UCSD-AML1 (cell line): ENCODE data around the gene GMPPA.
A peak's percentile ranks its signal among the peaks of the same experiment; 100 is the strongest.

Experiments
- DNase-seq: peaks from one replicate; lab custom pipeline; 2025; ENCODE audit not compliant: unreplicated experiment; lab: John Stamatoyannopoulos, UW

GMPPA gene

DNA sequence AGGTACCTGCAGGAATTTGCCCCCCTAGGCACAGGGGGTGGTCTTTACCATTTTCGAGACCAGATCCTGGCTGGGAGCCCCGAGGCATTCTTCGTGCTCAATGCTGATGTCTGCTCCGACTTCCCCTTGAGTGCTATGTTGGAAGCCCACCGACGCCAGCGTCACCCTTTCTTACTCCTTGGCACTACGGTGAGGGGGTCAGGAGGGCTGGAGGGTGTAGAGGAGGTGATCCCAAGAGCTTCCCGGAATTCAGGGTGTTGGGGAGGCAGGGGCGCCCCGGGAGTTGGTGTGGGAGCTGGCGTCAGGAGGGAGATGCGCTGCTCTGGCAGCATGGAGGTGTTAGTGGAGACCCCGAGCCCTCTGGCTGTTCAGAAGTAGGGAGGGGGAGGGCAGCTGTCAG lies 3.2 kb downstream of the GMPPA start:
- no peak for DNase-seq

GRCh38 chr2:219502618-219503017 lies 3.9 kb downstream of the GMPPA start:
- no peak for DNase-seq

DNA sequence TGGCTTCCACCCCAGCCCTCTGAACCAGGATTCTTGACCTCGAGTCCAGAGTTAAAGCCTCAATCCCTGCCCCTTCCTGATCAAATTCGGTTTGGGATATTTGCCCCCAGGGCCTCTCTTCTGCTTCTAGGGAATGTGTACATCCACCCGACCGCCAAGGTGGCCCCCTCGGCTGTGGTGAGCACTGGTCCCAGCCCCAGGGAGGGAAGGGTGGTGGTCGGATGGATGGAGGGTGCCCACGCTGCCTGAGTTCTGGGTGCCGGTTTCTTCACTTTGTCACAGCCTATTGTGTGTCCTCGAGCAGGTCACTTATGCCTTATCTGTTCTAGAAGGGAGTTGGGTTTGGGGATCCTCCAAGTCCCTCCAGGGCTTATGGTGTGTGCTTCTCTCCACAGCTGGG lies 6.9 kb downstream of the GMPPA start:
- no peak for DNase-seq

DNA sequence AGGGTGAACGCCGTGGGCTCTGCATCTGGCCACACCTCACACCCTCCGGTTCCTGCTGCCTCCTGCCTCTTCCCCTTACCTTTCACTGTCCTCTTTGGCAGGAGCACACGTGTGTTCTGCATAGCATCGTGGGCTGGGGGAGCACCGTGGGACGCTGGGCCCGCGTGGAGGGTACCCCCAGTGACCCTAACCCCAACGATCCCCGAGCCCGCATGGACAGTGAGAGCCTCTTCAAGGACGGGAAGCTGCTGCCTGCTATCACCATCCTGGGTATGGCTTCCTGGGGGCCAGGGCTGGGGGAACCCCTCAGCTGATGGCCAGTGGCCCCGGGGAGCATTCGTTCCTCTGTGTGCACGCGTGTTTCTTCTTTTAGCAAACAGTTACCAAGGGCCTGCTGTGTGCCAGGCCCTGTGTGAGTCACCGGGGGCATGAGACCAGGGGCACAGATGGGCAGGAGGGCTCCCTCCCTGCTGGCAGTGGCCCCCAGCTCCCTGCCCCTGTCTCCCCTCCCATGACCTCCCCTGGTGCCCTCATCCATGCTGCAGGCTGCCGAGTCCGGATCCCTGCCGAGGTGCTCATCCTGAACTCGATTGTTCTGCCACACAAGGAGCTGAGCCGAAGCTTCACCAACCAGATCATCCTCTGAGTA lies 7.6 kb downstream of the GMPPA start:
- DNase-seq = no peak

GRCh38 chr2:219506802-219507526 lies 8.3 kb downstream of the GMPPA start:
- DNase-seq = no peak

DNA sequence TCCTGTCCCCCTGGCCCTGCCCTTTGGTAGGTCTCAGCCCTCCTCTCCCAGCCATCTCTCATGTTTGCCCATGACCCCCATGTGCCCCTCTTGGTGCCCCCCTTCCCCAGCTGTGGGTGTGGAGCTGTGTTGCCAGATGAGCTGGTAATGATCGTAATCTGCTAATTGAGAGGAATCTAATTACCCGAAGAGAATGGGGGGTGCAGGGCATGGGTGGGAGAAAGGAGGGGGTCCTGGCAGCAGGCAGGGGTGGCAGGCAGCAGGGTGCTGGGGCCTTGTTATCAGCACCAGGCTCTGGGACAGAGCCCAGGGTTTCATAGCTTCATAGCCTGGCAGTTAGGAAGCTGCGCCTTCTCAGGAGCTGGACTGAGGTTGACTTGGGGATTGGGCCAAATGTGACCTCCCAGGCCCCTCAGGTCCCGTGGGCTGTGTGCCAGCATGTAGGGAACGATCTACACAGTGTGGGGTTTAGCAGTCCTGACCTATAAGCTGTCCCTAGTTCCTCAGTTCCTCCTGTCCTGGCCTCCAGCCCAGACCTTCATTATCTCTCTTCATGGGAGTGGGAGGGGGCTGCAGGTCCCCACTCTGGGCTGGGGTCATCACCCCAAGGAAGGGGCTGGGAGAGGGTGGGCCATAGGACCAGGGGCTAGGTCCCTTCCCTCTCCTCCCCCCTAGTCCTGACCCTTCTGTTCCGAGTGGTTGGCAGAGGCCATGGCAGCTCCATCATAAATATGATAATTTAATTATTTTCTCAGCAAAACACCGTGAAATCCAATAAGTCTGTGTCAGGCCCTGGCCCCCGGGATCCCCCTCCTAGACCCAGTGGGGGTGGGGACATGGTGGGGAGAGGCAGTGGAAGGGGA lies 9.1 kb downstream of the GMPPA start:
- DNase-seq = no peak

DNA sequence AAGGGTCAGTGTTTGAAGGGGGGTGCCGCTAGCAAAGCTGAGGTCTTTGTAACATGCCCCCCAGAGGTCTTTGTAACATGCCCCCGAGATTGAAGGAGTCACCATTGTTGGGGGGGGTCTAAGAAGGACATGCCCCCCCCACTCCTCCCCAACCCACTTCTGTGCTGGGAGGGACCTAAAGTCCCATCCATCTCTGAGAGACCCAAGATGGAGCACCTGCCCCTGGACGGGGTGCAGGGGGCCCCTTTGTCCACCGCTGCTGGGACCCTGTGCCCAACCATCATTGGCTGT lies 9.7 kb downstream of the GMPPA start:
- no peak for DNase-seq

DNA sequence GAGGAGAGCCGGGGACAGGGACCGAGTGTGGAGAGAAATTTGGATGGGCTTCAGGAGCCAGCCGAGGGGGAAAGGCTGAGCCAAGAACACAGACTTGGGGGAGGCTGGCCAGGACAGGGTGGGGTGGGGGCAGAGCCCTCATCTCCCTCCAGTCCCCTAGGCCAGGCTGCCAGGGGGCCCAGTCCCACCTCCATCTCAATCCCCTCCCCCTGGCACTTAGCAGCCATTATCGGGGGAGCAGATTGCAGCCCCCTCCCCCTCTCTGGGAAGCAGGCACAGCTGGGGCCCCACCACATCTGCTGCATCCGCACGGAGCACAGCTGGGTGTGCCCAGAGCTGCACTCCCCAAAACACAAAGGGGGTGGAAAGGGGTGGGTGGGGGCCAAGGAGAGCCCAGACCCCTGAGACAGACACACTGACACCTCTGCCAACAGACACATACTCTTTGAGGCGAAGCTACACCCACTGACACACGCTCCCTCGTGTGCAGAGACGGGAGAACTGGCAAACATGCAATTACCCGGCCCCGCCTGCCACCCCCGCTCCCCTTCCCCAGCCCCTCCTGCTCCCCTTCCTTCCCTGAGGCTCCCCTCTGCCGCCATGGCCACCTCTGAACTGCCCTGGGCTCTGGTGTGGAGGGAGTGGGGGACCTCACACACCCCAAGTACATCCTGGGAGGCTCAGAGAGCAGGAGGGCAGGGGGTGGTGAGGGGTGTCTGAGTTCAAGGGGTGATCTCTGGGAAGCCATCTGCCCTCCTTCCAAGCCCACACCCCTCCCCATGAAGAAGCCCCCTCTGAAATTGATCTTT lies 10.5 kb downstream of the GMPPA start:
- DNase-seq = no peak

- DNase-seq = peak; percentile 76
These were observed 11.3 kb downstream of the GMPPA start for GRCh38 chr2:219509780-219510511.

- DNase-seq = no peak
These were observed 11.9 kb downstream of the GMPPA start for GRCh38 chr2:219510512-219511135.

DNA sequence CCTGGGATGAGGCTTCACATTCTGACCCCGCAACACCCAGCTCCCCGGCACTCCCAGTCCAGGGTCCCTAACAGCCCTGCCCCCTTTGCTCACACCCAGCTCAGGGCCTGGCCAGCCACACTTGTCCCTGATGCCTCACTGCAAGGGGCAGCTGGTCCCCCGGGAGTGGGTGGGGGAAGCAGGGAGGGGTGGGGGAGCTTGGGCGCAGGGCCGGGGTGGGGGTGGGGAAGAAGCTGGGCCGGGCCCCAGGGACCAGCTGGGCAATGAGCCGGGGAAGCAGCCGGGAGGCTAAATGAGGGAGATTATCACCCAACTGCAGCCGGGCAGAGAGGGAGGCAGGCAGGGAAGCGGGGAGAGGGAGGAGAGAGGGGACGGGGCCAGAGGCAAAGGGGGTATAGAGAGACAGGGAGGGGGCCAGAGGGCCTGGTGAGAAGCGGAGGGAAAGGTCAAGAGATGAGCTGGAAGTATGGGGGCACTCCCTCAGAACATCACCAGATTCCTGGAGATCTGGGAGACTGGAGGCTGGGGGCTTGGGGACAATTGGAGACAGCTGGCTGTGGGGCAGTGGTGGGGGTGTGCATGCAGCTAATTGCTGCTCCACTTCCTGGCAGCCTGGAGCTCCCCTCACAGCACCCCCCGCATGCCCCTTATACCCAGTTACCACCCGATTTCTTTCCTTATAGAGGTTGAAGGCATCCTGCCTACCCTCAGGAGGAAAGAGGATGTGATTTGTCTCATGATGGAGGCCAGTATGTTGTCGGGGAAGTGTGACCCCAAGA lies 13.0 kb downstream of the GMPPA start:
- DNase-seq = no peak

- DNase-seq = no peak
These were observed 14.0 kb downstream of the GMPPA start for GRCh38 chr2:219512524-219513216.

DNA sequence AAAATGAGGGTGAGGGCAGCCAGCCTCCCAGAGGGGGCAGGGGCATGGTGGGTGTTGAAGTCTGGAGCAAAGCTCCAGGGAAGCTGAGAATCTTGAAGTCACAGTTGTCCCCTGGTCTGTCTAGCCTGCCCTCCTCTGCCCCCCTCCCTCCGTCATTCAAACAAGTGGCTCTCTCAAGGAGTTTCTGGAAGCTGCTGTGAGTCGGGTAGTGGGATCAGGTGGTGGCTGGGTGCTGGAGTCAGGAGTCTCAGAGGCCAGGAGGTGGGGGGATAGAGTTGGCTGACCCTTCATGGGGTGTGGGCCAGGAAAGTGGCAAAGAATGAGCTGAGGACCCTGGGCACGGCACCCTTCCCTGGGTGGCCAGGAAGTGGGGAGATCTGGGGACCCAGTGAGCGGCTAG lies 15.1 kb downstream of the GMPPA start:
- no peak for DNase-seq

- DNase-seq = peak; percentile 63
These were observed 15.6 kb downstream of the GMPPA start, which contains the start of gene ASIC4 for GRCh38 chr2:219514196-219514761. TSS of gene ASIC4 (plus strand) at chr2:219514482. CDS start at chr2:219514725, 243 bp downstream.

- no peak for DNase-seq
These were observed 16.1 kb downstream of the GMPPA start for GRCh38 chr2:219514836-219515235.

- DNase-seq = no peak
These were observed 17.4 kb downstream of the GMPPA start for GRCh38 chr2:219515874-219516629.

- DNase-seq = no peak
These were observed 18.2 kb downstream of the GMPPA start for GRCh38 chr2:219516888-219517287.
